ENCODE measurements around the gene ACOT7.
A peak's percentile ranks its signal among the peaks of the same experiment; 100 is the strongest.

ACOT7 gene

DNA sequence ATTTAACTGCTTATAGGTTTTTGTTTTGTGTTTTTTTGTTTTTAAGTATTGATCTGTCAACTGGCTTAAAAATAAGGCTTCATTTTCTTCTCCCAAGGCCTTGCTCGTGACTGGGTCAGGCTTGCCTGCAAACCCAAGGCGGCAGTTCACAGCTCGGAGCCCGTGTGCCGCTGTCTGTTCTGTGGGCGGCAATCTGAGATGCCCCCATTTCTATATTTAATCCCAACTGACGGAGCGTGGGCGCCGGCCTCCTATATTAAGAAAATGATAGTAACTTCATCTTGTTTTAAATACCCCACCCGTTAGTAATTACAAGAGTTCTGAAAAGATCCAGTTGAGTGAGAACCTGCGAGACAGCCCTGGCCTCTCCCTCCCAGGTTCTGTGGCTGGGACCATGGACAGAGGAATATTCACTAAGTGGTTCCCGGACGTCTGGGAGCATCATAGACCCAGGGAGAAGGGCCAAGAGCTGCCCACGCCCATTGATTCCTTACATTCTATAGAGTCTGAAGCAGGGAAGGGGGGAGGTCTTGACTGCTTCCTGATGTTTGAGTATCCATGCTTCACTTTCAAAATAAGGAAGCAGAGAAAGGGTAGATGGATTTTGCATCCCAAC, 90.1 kb downstream of the ACOT7 start:
- DNase-seq = no peak
- in situ Hi-C loops (cut with HindIII; ENCODE audit: low pct_ligation_motif_present, low sequenced_read_pairs) = no loop called here

DNA sequence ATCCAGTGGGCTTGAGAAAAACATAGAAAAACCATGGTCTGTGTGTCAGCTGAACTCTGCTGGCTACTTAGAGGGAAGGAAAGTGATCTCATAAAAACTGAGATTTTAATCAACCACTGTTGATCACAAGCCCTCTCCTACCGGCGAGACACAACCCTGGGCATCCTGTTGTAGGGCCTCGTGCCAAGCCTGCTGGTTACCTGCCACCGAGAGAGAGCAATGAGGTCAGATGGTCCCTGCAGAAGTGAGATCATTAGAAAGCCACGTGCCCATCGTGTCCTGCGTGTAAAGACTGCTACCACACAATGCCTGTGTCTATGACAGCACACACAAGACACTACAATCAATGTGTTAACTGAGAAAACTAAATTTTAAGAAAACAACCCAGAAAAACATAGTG, 91.0 kb downstream of the ACOT7 start:
- TF ChIP-seq, protein P1, sequence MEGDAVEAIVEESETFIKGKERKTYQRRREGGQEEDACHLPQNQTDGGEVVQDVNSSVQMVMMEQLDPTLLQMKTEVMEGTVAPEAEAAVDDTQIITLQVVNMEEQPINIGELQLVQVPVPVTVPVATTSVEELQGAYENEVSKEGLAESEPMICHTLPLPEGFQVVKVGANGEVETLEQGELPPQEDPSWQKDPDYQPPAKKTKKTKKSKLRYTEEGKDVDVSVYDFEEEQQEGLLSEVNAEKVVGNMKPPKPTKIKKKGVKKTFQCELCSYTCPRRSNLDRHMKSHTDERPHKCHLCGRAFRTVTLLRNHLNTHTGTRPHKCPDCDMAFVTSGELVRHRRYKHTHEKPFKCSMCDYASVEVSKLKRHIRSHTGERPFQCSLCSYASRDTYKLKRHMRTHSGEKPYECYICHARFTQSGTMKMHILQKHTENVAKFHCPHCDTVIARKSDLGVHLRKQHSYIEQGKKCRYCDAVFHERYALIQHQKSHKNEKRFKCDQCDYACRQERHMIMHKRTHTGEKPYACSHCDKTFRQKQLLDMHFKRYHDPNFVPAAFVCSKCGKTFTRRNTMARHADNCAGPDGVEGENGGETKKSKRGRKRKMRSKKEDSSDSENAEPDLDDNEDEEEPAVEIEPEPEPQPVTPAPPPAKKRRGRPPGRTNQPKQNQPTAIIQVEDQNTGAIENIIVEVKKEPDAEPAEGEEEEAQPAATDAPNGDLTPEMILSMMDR (IDR thresholded peaks at IDR 0.05; ENCODE audit: low read depth, low read length, missing control alignments) = no peak
- in situ Hi-C loops (cut with HindIII; ENCODE audit: low pct_ligation_motif_present, low sequenced_read_pairs) = no loop called here
- no peaks in the 10 kb centered on the region for H3K27me3 ChIP-seq (replicated peaks)
- H3K4me3 ChIP-seq (ENCODE audit: low read depth, low read length) = no peak overlapping the region
- H3K27ac ChIP-seq = no peak overlapping the region
- no peaks in the 10 kb centered on the region for H3K36me3 ChIP-seq (replicated peaks)
- DNase-seq = no peak

More for the DNA sequence above, 90.1 kb downstream of the ACOT7 start:
- no peaks in the 10 kb centered on the region for H3K36me3 ChIP-seq (replicated peaks)
- TF ChIP-seq, protein P1 (IDR thresholded peaks at IDR 0.05; ENCODE audit: low read depth, low read length, missing control alignments) = no peak
- H3K27me3 ChIP-seq (replicated peaks) = no peaks in the 10 kb centered on the region
- no peak overlapping the region for H3K4me3 ChIP-seq (ENCODE audit: low read depth, low read length)
- no peak overlapping the region for H3K27ac ChIP-seq

DNA sequence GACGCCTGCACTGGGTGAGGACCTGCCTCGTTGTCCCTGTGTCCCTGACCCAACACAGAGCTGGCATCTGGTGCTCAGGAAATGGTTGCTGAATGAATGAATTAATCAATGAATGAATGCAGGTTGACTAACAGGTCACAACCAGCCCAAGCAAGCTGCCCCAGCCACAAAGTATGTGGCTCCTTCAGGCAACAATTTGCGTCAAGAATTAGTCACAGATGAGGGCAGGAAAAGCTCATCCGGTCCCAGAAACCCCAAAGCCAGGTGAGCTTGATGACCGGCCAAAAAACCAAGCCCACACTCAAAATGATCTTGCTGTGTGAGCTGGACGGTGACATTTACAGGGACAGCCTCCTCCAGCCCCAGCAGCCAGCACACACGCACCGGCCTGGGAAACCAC, 92.0 kb downstream of the ACOT7 start:
- no peak for DNase-seq
- H3K36me3 ChIP-seq (replicated peaks) = no peaks in the 10 kb centered on the region
- in situ Hi-C loops (cut with HindIII; ENCODE audit: low pct_ligation_motif_present, low sequenced_read_pairs) = no loop called here
- no peaks in the 10 kb centered on the region for H3K27me3 ChIP-seq (replicated peaks)
- TF ChIP-seq, protein P1 (IDR thresholded peaks at IDR 0.05; ENCODE audit: low read depth, low read length, missing control alignments) = no peak
- no peak overlapping the region for H3K27ac ChIP-seq
- H3K4me3 ChIP-seq (ENCODE audit: low read depth, low read length) = no peak overlapping the region

DNA sequence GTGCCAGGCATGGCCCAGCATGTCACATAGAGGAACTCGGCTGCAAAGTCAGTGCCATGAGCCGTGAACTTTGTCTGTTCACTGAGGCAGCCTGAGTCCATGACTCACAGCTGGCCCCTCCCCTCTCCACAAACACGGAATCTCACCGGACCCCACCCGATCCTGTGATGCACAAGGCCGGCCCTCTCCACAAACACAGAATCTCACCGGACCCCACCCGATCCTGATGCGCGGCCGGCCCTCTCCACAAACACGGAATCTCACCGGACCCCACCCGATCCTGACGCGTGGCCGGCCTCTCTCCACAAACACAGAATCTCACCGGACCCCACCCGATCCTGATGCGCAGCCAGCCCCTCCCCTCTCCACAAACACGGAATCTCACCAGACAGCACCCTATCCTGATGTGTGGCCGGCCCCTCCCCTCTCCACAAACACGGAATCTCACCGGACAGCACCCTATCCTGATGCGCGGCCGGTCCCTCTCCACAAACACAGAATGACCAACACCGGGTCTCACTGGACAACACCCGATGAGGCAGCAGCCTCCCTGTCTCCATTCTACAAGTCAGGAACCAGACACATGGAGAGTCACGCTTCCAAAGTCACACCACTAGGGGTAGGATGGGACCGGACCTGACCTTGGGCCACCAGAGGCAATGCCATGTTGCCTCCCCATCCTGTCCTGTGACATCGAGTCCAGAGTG, 93.1 kb downstream of the ACOT7 start:
- no peak overlapping the region for H3K27ac ChIP-seq
- H3K4me3 ChIP-seq (ENCODE audit: low read depth, low read length) = no peak overlapping the region
- in situ Hi-C loops (cut with HindIII; ENCODE audit: low pct_ligation_motif_present, low sequenced_read_pairs) = no loop called here
- TF ChIP-seq, protein P1 (IDR thresholded peaks at IDR 0.05; ENCODE audit: low read depth, low read length, missing control alignments) = no peak
- no peaks in the 10 kb centered on the region for H3K36me3 ChIP-seq (replicated peaks)
- H3K27me3 ChIP-seq (replicated peaks) = no peaks in the 10 kb centered on the region
- peak; percentile 28 for DNase-seq

DNA sequence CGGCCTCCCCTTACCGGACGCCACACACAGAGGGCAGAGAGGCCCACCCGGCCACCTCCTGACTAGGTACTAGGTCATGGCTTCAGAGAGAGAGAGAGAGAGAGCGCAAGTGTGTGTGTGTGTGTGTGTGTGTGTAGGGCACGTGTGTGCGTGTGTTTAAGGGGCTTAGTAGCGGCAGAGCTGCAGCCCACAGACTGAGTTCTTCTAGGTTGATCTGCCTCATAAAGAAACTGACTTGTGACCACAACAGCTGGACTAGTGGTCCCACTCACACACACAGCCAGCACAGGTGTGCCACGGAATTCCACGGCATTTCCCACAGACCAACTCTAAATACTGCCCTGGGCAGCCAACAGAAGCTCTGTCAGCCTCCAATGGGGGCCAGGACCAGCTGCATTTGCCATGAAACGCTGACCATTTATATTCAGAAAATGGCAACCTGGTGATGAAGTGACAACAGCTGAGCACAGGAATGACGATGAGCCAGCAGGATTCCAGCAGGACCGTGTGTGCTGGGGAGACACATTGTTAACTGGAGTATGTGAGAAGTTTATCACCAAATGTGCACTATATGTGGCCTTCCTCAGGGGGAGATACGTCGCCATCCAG, 93.9 kb downstream of the ACOT7 start:
- no peaks in the 10 kb centered on the region for H3K36me3 ChIP-seq (replicated peaks)
- in situ Hi-C loops (cut with HindIII; ENCODE audit: low pct_ligation_motif_present, low sequenced_read_pairs) = no loop called here
- DNase-seq = no peak
- TF ChIP-seq, protein P1 (IDR thresholded peaks at IDR 0.05; ENCODE audit: low read depth, low read length, missing control alignments) = no peak
- no peak overlapping the region for H3K4me3 ChIP-seq (ENCODE audit: low read depth, low read length)
- no peak overlapping the region for H3K27ac ChIP-seq
- H3K27me3 ChIP-seq (replicated peaks) = no peaks in the 10 kb centered on the region
